Raji (cell line): ENCODE data around the gene TMEM269.

ENCODE experiments used
- POLR2A ChIP-seq: IDR thresholded peaks from 2 replicates; pipeline ENCODE4 v1.6.1; 2011; ENCODE audit warnings: low read depth, low read length, control low read depth; ENCODE audit not compliant: insufficient read depth

Gene TMEM269

GRCh38 chr1:42825036-42825851 lies 40.5 kb downstream of the TMEM269 start:
- TF ChIP-seq POLR2A, result no peak

DNA sequence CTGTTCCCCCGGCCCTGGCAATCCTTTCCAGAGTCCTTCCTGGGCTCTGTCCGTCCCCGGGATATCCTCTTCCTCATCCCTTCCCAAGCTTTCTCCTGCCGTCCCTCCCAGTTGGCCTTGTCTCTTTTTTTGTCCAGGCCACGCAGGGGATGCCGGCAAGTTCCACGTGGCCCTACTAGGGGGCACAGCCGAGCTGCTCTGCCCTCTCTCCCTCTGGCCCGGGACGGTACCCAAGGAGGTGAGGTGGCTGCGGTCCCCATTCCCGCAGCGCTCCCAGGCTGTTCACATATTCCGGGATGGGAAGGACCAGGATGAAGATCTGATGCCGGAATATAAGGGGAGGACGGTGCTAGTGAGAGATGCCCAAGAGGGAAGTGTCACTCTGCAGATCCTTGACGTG lies 45.8 kb downstream of the TMEM269 start:
- no peak for TF ChIP-seq POLR2A

- no peak for TF ChIP-seq POLR2A
Observed at GRCh38 chr1:42831273-42831672, 46.5 kb downstream of the TMEM269 start.

GRCh38 chr1:42832641-42833240 lies 48.0 kb downstream of the TMEM269 start:
- no peak for TF ChIP-seq POLR2A

DNA sequence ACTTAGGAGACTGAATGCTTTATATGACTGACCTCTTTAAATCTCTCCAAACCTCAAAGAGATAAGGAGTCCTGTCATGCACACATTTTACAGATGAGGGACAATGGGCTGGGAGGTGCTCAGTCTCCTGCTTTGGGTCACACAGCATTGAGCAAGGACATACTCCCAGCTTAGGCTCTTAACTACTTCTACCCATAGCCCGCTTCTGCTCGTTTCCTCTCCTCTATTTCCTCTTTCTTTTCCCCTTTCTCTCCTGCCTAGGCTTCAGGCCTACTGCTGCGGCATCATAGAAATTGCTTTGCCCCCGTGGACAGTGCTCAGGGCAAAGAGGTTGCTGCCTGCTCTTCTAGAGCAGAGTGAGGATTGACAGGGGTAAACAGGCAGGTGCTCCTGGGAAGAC lies 49.2 kb downstream of the TMEM269 start:
- no peak for TF ChIP-seq POLR2A

DNA sequence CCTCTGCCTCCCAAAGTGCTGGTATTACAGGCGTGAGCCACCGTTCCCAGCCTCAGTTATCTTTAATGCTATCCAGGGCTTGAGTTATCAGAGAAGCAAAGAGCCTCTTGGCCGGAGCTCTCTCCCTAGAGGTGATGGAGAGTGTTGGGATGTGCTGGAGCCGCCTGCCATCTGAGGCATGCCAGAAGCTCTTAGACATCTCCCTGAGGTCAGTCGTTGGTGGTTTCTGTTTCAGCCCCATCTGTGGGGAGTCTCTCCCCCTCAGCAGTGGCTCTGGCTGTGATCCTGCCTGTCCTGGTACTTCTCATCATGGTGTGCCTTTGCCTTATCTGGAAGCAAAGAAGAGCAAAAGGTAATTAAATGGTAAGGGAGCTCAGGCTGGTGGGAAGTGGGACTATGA lies 50.0 kb downstream of the TMEM269 start:
- no peak for TF ChIP-seq POLR2A

GRCh38 chr1:42835422-42835821 lies 50.6 kb downstream of the TMEM269 start:
- TF ChIP-seq POLR2A, result no peak

GRCh38 chr1:42837709-42838108 lies 52.9 kb downstream of the TMEM269 start:
- TF ChIP-seq POLR2A, result no peak

DNA sequence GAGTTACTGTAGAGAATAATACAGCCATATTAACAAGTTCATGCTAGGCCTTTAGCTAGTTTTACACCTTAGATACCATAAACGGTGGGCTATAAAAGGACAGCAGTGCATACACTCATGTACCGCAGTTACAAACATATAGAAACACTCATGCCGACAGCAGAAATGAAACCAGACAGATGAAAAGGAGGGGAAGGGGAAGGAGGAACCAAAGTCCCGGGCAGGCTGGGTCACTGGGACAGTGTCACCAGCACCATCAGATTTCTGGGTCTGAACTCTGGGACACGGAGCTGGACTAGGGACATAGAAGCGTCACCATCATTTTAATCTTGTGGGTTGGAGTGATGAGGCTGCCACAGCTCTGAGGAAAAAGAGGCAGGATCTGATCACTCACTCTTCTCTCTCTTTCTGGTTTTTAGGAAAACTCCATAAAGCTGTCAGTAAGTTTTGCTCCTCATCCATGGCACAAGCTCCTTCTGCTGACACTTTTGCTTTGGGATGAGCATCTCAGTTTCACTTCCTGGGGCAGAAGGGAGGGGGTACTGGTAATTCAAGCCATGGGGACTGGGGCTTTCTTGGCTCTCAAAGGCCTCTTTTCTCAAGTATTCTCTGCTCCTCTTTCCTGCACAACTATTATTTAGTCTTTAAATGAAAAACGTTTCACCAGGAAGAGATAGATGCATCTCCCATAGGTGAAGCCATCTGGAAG lies 53.8 kb downstream of the TMEM269 start:
- no peak for TF ChIP-seq POLR2A

- no peak for TF ChIP-seq POLR2A
Observed at GRCh38 chr1:42841010-42841409, 56.2 kb downstream of the TMEM269 start.

DNA sequence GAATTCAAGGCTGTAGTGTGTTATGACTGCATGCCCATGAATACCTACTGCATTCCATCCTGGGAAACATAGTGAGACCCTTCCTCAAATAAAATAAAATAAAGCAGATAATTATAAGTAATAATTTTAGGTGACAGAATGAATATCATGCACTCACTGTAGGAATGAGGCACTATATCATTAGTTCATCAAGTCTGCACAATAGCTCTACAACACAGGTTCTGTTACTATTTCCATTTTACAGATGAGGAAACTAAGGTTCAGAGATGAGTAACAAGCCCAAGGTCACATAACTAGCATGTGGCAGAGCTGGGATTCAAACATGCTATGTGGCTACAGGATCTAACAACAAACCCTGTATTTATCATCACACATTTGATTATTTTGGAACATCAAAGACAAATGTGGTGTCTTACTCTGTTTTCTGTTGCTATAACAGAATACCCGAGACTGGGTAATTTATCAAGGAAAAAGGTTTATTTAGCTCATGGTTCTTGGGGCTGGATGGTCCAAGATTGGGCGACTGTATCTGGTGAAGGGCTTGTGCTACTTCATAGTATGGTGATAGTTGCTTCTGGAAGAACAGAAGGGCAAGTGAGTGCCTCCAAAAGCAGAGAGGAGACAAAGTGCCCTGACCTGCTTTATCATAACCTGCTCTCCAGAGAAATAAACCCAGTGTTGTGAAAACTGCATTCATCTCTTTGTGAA lies 56.8 kb downstream of the TMEM269 start:
- TF ChIP-seq POLR2A, result no peak

GRCh38 chr1:42844592-42845140 lies 59.9 kb downstream of the TMEM269 start:
- no peak for TF ChIP-seq POLR2A

DNA sequence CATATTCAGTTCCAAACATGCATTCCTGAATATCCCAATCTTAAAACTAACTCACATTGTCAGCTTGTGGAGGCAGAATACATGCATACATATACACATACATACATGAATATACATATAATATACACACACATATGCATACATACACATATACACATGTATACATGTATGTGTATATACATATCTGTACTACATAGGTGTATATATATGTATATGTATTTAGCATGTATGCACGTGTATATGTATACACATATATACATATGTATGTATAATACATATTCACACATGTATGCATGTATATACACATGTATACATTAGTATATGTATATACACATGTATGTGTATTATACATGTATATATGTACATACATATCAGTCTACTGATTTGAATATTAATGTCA lies 60.4 kb downstream of the TMEM269 start:
- TF ChIP-seq POLR2A, result no peak

GRCh38 chr1:42845866-42846256 lies 61.1 kb downstream of the TMEM269 start:
- no peak for TF ChIP-seq POLR2A
